ENCODE results near the gene BHLHE41.

BHLHE41 gene

GRCh38 chr12:26128168-26128567, 3.3 kb upstream of the BHLHE41 start:
- TF ChIP-seq CTCF (IDR thresholded peaks at IDR 0.05; ENCODE audit: low read depth, low read length): no peak
- no peak overlapping the region for H3K4me3 ChIP-seq (replicated peaks in 1 of 2; ENCODE audit: low read depth in 2 of 2, low read length in 2 of 2)
- DNase-seq (ENCODE audit: low read depth in 2 of 2): no peak

GRCh38 chr12:26127404-26127803, 2.6 kb upstream of the BHLHE41 start:
- TF ChIP-seq CTCF (IDR thresholded peaks at IDR 0.05; ENCODE audit: low read depth, low read length): no peak

GRCh38 chr12:26126340-26127284, 1.8 kb upstream of the BHLHE41 start:
- peak overlapping the region; percentile 63 for H3K4me3 ChIP-seq (replicated peaks in 1 of 2; ENCODE audit: low read depth in 2 of 2, low read length in 2 of 2)
- peak; percentile 80 to 84 for DNase-seq (ENCODE audit: low read depth in 2 of 2)
- no peak for TF ChIP-seq CTCF (IDR thresholded peaks at IDR 0.05; ENCODE audit: low read depth, low read length)

More at GRCh38 chr12:26127404-26127803, 2.6 kb upstream of the BHLHE41 start:
- H3K4me3 ChIP-seq (replicated peaks in 1 of 2; ENCODE audit: low read depth in 2 of 2, low read length in 2 of 2): no peak overlapping the region
- no peak for DNase-seq (ENCODE audit: low read depth in 2 of 2)

GRCh38 chr12:26125400-26126339, 833 bp upstream of the BHLHE41 start:
- no peak for TF ChIP-seq CTCF (IDR thresholded peaks at IDR 0.05; ENCODE audit: low read depth, low read length)
- DNase-seq (ENCODE audit: low read depth in 2 of 2): peak; percentile 63 to 77
- peak overlapping the region; percentile 63 for H3K4me3 ChIP-seq (replicated peaks in 1 of 2; ENCODE audit: low read depth in 2 of 2, low read length in 2 of 2)

GRCh38 chr12:26123482-26123980, 1.3 kb downstream of the BHLHE41 start:
- no peak for DNase-seq (ENCODE audit: low read depth in 2 of 2)
- peak overlapping the region; percentile 42 to 63 for H3K4me3 ChIP-seq (replicated peaks in 1 of 2; ENCODE audit: low read depth in 2 of 2, low read length in 2 of 2)
- TF ChIP-seq CTCF (IDR thresholded peaks at IDR 0.05; ENCODE audit: low read depth, low read length): no peak

GRCh38 chr12:26122681-26123481, 2.0 kb downstream of the BHLHE41 start:
- TF ChIP-seq CTCF (IDR thresholded peaks at IDR 0.05; ENCODE audit: low read depth, low read length): peak; percentile 55
- DNase-seq (ENCODE audit: low read depth in 2 of 2): peak; percentile 72 to 82
- peak overlapping the region; percentile 42 to 63 for H3K4me3 ChIP-seq (replicated peaks in 1 of 2; ENCODE audit: low read depth in 2 of 2, low read length in 2 of 2)

All from cardiac fibroblast (primary cell).